SK-N-SH treated with all-trans-retinoic acid at 6 μM for 48 hours (cell line): ENCODE results near the gene SERPINB4.

Source experiments
- CSDC2 ChIP-seq: fragments of 250-450 bp; sonication (Bioruptor Pico); IDR thresholded peaks from 2 replicates; pipeline ENCODE4 v1.5.0; 2020; ENCODE audit warnings: mild to moderate bottlenecking, moderate library complexity
- CSRNP3 ChIP-seq: fragments of 250-450 bp; sonication (Bioruptor Pico); IDR thresholded peaks from 2 replicates; pipeline ENCODE4 v1.5.1; 2021; ENCODE audit warnings: mild to moderate bottlenecking, moderate library complexity
- GLIS3 ChIP-seq: fragments of 250-450 bp; sonication (Bioruptor Pico); IDR thresholded peaks from 2 replicates; pipeline ENCODE4 v1.5.0; 2020; ENCODE audit warnings: mild to moderate bottlenecking, moderate library complexity
- PATZ1 ChIP-seq: fragments of 250-450 bp; sonication (Bioruptor Pico); IDR thresholded peaks from 2 replicates; pipeline ENCODE4 v1.8.0; 2020; ENCODE audit warnings: mild to moderate bottlenecking, moderate library complexity, borderline replicate concordance
- POU6F1 ChIP-seq: fragments of 250-450 bp; sonication (Bioruptor Pico); IDR thresholded peaks from 2 replicates; pipeline ENCODE4 v1.8.0; 2021; ENCODE audit warnings: low read depth, mild to moderate bottlenecking, moderate library complexity, borderline replicate concordance
- SNAI2 ChIP-seq: fragments of 250-450 bp; sonication (Bioruptor Pico); IDR thresholded peaks from 2 replicates; pipeline ENCODE4 v1.5.0; 2020; ENCODE audit warnings: mild to moderate bottlenecking, moderate library complexity
- TCF4 ChIP-seq: fragments of 250-450 bp; sonication (Bioruptor Pico); IDR thresholded peaks from 2 replicates; pipeline ENCODE4 v1.8.0; 2021; ENCODE audit warnings: mild to moderate bottlenecking, moderate library complexity, borderline replicate concordance
- TOX ChIP-seq: fragments of 250-450 bp; sonication (Bioruptor Pico); IDR thresholded peaks from 2 replicates; pipeline ENCODE4 v1.8.0; 2021; ENCODE audit warnings: mild to moderate bottlenecking, moderate library complexity, borderline replicate concordance
- TSHZ2 ChIP-seq: fragments of 250-450 bp; sonication (Bioruptor Pico); IDR thresholded peaks from 2 replicates; pipeline ENCODE4 v1.5.0; 2020; ENCODE audit warnings: mild to moderate bottlenecking, moderate library complexity
- ZFP3 ChIP-seq: fragments of 250-450 bp; sonication (Bioruptor Pico); IDR thresholded peaks from 2 replicates; pipeline ENCODE4 v1.5.0; 2020; ENCODE audit warnings: mild to moderate bottlenecking, moderate library complexity
- ZFP30 ChIP-seq: fragments of 450-650 bp; formaldehyde crosslinking; IDR thresholded peaks from 2 replicates; pipeline ENCODE4 v1.5.0; 2022; ENCODE audit warnings: mild to moderate bottlenecking, moderate library complexity
- ZNF565 ChIP-seq: fragments of 450-650 bp; formaldehyde crosslinking; conservative IDR thresholded peaks from 2 replicates; pipeline ENCODE4 v1.5.0; 2020; ENCODE audit warnings: low read depth, mild to moderate bottlenecking, moderate library complexity
- ZNF70 ChIP-seq: fragments of 450-650 bp; formaldehyde crosslinking; IDR thresholded peaks from 2 replicates; pipeline ENCODE4 v1.5.0; 2020; ENCODE audit warnings: mild to moderate bottlenecking, moderate library complexity
- ZNF8 ChIP-seq: fragments of 450-650 bp; formaldehyde crosslinking; IDR thresholded peaks from 2 replicates; pipeline ENCODE4 v1.5.0; 2020; ENCODE audit warnings: mild to moderate bottlenecking, moderate library complexity

GRCh38 chr18:63591725-63592124, 52.3 kb downstream of the SERPINB4 start:
- TF ChIP-seq TSHZ2 (CRISPR knock-in tag) (no peak), TCF4 (CRISPR knock-in tag) (no peak), ZFP3 (CRISPR knock-in tag) (no peak), ZNF565 (CRISPR knock-in tag) (no peak), CSRNP3 (no peak), POU6F1 (no peak), ZNF70 (CRISPR knock-in tag) (no peak), GLIS3 (CRISPR knock-in tag) (no peak), PATZ1 (CRISPR knock-in tag) (no peak), TOX (CRISPR knock-in tag) (no peak), SNAI2 (CRISPR knock-in tag) (no peak), ZNF8 (no peak), CSDC2 (CRISPR knock-in tag) (no peak), ZFP30 (no peak)
